Stimulated activated CD4-positive, alpha-beta T cell treated with anti-CD3 and anti-CD28 coated beads, Interleukin-1b, Interleukin-23, amount 100 ng/mL, for 24 hours (primary cell): Measurements from ENCODE around the gene CTSS.
A peak's percentile ranks its signal among the peaks of the same experiment; 100 is the strongest.

Experiments used
- DNase-seq, 4 experiments: peaks; one replicate each; pipeline ENCODE4 v3.0.0-alpha.2; 2020; ENCODE audit warnings: low read depth in 4 of 4, low spot score in 1 of 4

CTSS gene

GRCh38 chr1:150706091-150706490, 59.5 kb downstream of the CTSS start:
- DNase-seq = no peak

- no peak for DNase-seq
Observed at GRCh38 chr1:150703427-150703826, 62.2 kb downstream of the CTSS start.

GRCh38 chr1:150696995-150697927, 68.3 kb downstream of the CTSS start, which contains the start of gene GOLPH3L:
TSS of gene GOLPH3L (minus strand) at chr1:150697154. CDS start at chr1:150694838, 2,316 bp downstream.
- peak; percentile 54 to 88 (median 75) for DNase-seq

GRCh38 chr1:150696590-150696989, 69.0 kb downstream of the CTSS start:
- no peak for DNase-seq

- DNase-seq = no peak
Observed at GRCh38 chr1:150696162-150696561, 69.4 kb downstream of the CTSS start.

- DNase-seq = no peak
Observed at GRCh38 chr1:150695561-150695960, 70.0 kb downstream of the CTSS start.

GRCh38 chr1:150692720-150693119, 72.9 kb downstream of the CTSS start:
- DNase-seq = no peak

GRCh38 chr1:150688763-150689162, 76.8 kb downstream of the CTSS start:
- DNase-seq = no peak

GRCh38 chr1:150686275-150686674, 79.3 kb downstream of the CTSS start:
- no peak for DNase-seq

GRCh38 chr1:150683914-150684313, 81.7 kb downstream of the CTSS start:
- DNase-seq = no peak
